Neural cell (in vitro differentiated cells): Measurements from ENCODE around the gene RAPGEF2. TPM values are rescaled to one million over a fixed set of nuclear protein-coding genes. Genes with fewer than 3 reads are reported as not detected.

Experiments used
- H2AFZ ChIP-seq: fragments of 200-600, 300-800 bp; sonication (generic), shearing (Covaris generic); 2 replicates; pipeline ENCODE4 v1.6.0; 2014; ENCODE audit warnings: low read depth, mild to moderate bottlenecking, antibody characterized with exemption, low read length, moderate library complexity
- H3F3A ChIP-seq: fragments of 200-600 bp; shearing (Covaris generic); 2 replicates; pipeline ENCODE4 v1.6.1; 2016; ENCODE audit warnings: mild to moderate bottlenecking, moderate library complexity, mixed read lengths, antibody characterized with exemption, low read length; ENCODE audit not compliant: insufficient read depth, poor library complexity, severe bottlenecking
- H3K27ac ChIP-seq: fragments of 200-600, 300-800 bp; sonication (generic), shearing (Covaris generic); 2 replicates; pipeline ENCODE4 v1.5.1; 2014; ENCODE audit warnings: mild to moderate bottlenecking, low read length, moderate library complexity
- H3K27me3 ChIP-seq: fragments of 300-800, 200-600 bp; sonication (generic), shearing (Covaris generic); 2 replicates; pipeline ENCODE4 v1.6.0; 2014; ENCODE audit warnings: mild to moderate bottlenecking, low read depth, low read length, moderate library complexity; ENCODE audit not compliant: insufficient read depth
- H3K36me3 ChIP-seq: fragments of 300-800, 200-600 bp; sonication (generic), shearing (Covaris generic); 2 replicates; pipeline ENCODE4 v1.5.1; 2014; ENCODE audit warnings: mild to moderate bottlenecking, antibody characterized with exemption, low read length, moderate library complexity; ENCODE audit not compliant: insufficient read depth
- H3K4me2 ChIP-seq: fragments of 300-800, 200-600 bp; sonication (generic), shearing (Covaris generic); 2 replicates; pipeline ENCODE4 v1.6.0; 2014; ENCODE audit warnings: mild to moderate bottlenecking, low read length
- H3K4me3 ChIP-seq: fragments of 300-800, 200-600 bp; sonication (generic), shearing (Covaris generic); 2 replicates; pipeline ENCODE4 v1.5.1; 2014; ENCODE audit warnings: mild to moderate bottlenecking, low read length, moderate library complexity
- H3K79me2 ChIP-seq: fragments of 200-600 bp; shearing (Covaris generic); replicated peaks from 2 replicates; pipeline ENCODE4 v1.6.0; 2014; ENCODE audit warnings: mild to moderate bottlenecking, low read length, moderate library complexity; ENCODE audit not compliant: insufficient read depth
- H3K9ac ChIP-seq: fragments of 300-800, 200-600 bp; sonication (generic), shearing (Covaris generic); 2 replicates; pipeline ENCODE4 v1.6.1; 2016; ENCODE audit warnings: mild to moderate bottlenecking, low read length, mixed read lengths
- H3K9me2 ChIP-seq: fragments of 200-600 bp; shearing (Covaris generic); 2 replicates; pipeline ENCODE4 v1.6.1; 2016; ENCODE audit warnings: mild to moderate bottlenecking, low read length, mixed read lengths; ENCODE audit not compliant: insufficient read depth
- H3K9me3 ChIP-seq: fragments of 200-600, 300-800 bp; sonication (generic), shearing (Covaris generic); 2 replicates; pipeline ENCODE4 v1.6.1; 2016; ENCODE audit warnings: mild to moderate bottlenecking, mixed run types, low read length, moderate library complexity, mixed read lengths
- H4K20me1 ChIP-seq: fragments of 200-600 bp; shearing (Covaris generic); 2 replicates; pipeline ENCODE4 v1.6.1; 2016; ENCODE audit warnings: mild to moderate bottlenecking, mixed run types; ENCODE audit not compliant: insufficient read depth
- EP300 ChIP-seq: fragments of 450-650 bp; conservative IDR thresholded peaks from 2 replicates; pipeline ENCODE4 v1.6.1; 2014; ENCODE audit warnings: antibody characterized with exemption, mild to moderate bottlenecking, moderate library complexity; ENCODE audit not compliant: poor library complexity, severe bottlenecking
- EZH2 ChIP-seq: fragments of 200-600, 300-800 bp; shearing (Covaris generic), sonication (generic); IDR thresholded peaks from 2 replicates; pipeline ENCODE4 v1.6.1; 2014; ENCODE audit warnings: antibody characterized with exemption, low read length, borderline replicate concordance, mild to moderate bottlenecking; ENCODE audit not compliant: insufficient read depth, poor library complexity, severe bottlenecking
- MXI1 ChIP-seq: fragments of 450-650 bp; conservative IDR thresholded peaks from 2 replicates; pipeline ENCODE4 v1.6.1; 2014; ENCODE audit warnings: antibody characterized with exemption, mild to moderate bottlenecking; ENCODE audit not compliant: poor library complexity, severe bottlenecking
- POLR2AphosphoS5 ChIP-seq: IDR thresholded peaks from 2 replicates; pipeline ENCODE4 v1.6.1; 2012
- RAD21 ChIP-seq: fragments of 450-650 bp; conservative IDR thresholded peaks from 2 replicates; pipeline ENCODE4 v1.6.1; 2014; ENCODE audit warnings: antibody characterized with exemption, mild to moderate bottlenecking, moderate library complexity
- SMC3 ChIP-seq: fragments of 450-650 bp; conservative IDR thresholded peaks from 2 replicates; pipeline ENCODE4 v1.6.1; 2014; ENCODE audit warnings: antibody characterized with exemption, mild to moderate bottlenecking, moderate library complexity; ENCODE audit not compliant: poor library complexity
- TAF1 ChIP-seq: IDR thresholded peaks from 2 replicates; pipeline ENCODE4 v1.6.1; 2012; ENCODE audit warnings: low read depth
- polyA plus RNA-seq: library from polyadenylated mRNA; depleted of rRNA; stranded (reverse); fragments of >200 nt; gene quantifications from 2 replicates; pipeline ENCODE4 v1.2.3, GENCODE V29; 2014
- TF ChIP-seq, protein P1 (sequence below): fragments of 450-650 bp; IDR thresholded peaks from 2 replicates; pipeline ENCODE4 v1.5.1; 2014; ENCODE audit warnings: antibody characterized with exemption, mild to moderate bottlenecking, moderate library complexity; ENCODE audit not compliant: poor library complexity, severe bottlenecking
- TF ChIP-seq, protein P2 (sequence below): IDR thresholded peaks from 2 replicates; pipeline ENCODE4 v1.6.1; 2012; ENCODE audit warnings: borderline replicate concordance

The RAPGEF2 gene
- polyA plus RNA-seq, 1 donor from 2014 or later = 134 TPM

DNA sequence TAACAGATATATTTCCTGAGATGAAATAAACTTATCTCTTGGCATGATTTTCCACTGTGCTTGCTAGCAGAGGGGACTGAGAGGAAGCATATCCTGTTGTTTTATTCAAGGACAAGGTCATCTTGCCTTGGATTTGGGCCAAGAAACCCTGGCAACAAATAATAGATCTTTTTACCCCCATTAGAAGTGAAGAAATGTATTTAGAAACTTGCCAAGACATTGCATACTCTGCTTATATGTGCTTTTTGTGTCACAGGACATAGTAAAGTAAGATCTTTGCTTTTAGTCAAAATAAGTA is 170.2 kb downstream of the RAPGEF2 start:
- TF ChIP-seq MXI1 (no peak), EZH2 (no peak), SMC3 (no peak), POLR2AphosphoS5 (no peak), EP300 (no peak), RAD21 (no peak), TAF1 (no peak)
- TF ChIP-seq, protein P1, sequence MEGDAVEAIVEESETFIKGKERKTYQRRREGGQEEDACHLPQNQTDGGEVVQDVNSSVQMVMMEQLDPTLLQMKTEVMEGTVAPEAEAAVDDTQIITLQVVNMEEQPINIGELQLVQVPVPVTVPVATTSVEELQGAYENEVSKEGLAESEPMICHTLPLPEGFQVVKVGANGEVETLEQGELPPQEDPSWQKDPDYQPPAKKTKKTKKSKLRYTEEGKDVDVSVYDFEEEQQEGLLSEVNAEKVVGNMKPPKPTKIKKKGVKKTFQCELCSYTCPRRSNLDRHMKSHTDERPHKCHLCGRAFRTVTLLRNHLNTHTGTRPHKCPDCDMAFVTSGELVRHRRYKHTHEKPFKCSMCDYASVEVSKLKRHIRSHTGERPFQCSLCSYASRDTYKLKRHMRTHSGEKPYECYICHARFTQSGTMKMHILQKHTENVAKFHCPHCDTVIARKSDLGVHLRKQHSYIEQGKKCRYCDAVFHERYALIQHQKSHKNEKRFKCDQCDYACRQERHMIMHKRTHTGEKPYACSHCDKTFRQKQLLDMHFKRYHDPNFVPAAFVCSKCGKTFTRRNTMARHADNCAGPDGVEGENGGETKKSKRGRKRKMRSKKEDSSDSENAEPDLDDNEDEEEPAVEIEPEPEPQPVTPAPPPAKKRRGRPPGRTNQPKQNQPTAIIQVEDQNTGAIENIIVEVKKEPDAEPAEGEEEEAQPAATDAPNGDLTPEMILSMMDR = no peak
- TF ChIP-seq, protein P2, sequence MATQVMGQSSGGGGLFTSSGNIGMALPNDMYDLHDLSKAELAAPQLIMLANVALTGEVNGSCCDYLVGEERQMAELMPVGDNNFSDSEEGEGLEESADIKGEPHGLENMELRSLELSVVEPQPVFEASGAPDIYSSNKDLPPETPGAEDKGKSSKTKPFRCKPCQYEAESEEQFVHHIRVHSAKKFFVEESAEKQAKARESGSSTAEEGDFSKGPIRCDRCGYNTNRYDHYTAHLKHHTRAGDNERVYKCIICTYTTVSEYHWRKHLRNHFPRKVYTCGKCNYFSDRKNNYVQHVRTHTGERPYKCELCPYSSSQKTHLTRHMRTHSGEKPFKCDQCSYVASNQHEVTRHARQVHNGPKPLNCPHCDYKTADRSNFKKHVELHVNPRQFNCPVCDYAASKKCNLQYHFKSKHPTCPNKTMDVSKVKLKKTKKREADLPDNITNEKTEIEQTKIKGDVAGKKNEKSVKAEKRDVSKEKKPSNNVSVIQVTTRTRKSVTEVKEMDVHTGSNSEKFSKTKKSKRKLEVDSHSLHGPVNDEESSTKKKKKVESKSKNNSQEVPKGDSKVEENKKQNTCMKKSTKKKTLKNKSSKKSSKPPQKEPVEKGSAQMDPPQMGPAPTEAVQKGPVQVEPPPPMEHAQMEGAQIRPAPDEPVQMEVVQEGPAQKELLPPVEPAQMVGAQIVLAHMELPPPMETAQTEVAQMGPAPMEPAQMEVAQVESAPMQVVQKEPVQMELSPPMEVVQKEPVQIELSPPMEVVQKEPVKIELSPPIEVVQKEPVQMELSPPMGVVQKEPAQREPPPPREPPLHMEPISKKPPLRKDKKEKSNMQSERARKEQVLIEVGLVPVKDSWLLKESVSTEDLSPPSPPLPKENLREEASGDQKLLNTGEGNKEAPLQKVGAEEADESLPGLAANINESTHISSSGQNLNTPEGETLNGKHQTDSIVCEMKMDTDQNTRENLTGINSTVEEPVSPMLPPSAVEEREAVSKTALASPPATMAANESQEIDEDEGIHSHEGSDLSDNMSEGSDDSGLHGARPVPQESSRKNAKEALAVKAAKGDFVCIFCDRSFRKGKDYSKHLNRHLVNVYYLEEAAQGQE = no peak
- Histone ChIP-seq H3K9me3 (no peaks in the 10 kb centered on the region), H4K20me1 (no peaks in the 10 kb centered on the region), H3F3A (peaks cover 6% of the 10 kb centered on the region), H3K4me2 (no peak overlapping the region), H3K79me2 (peaks cover 66% of the 10 kb centered on the region), H3K4me3 (no peak overlapping the region), H3K9me2 (no peaks in the 10 kb centered on the region), H3K27ac (no peak overlapping the region), H3K36me3 (no peaks in the 10 kb centered on the region), H3K9ac (no peak overlapping the region), H3K27me3 (no peaks in the 10 kb centered on the region), H2AFZ (no peak overlapping the region)

DNA sequence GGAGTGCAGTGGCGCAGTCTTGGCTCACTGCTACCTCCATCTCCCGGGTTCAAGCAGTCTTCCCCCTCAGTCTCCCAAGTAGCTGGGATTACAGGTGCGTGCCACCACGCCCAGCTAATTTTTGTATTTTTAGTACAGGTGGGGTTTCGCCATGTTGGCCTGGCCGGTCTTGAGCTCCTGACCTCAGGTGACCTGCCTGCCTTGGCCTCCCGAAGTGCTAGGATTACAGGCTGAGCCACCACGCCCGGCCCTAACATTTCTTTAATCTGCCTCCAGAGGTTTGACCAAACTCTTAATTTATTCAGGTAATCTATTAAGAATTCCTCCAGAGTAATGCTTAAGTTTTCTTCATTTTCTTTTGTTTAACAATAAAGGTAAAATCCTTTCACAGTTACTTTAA is 171.0 kb downstream of the RAPGEF2 start:
- H3K36me3 ChIP-seq = no peaks in the 10 kb centered on the region
- H3K9me2 ChIP-seq = no peaks in the 10 kb centered on the region
- no peak overlapping the region for H3K27ac ChIP-seq
- no peak overlapping the region for H3K9ac ChIP-seq
- no peaks in the 10 kb centered on the region for H3K9me3 ChIP-seq
- H3K79me2 ChIP-seq = peaks cover 66% of the 10 kb centered on the region
- H3K4me2 ChIP-seq = no peak overlapping the region
- H3K27me3 ChIP-seq = no peaks in the 10 kb centered on the region
- H3F3A ChIP-seq = no peaks in the 10 kb centered on the region
- no peak overlapping the region for H2AFZ ChIP-seq
- TF ChIP-seq RAD21 (no peak), SMC3 (no peak), EZH2 (no peak), POLR2AphosphoS5 (no peak), TAF1 (no peak), EP300 (no peak)
- TF ChIP-seq, protein P1 = no peak
- TF ChIP-seq, protein P2 = no peak
- no peaks in the 10 kb centered on the region for H4K20me1 ChIP-seq
- no peak overlapping the region for H3K4me3 ChIP-seq
